ENCODE measurements around the gene TSC2.
A peak's percentile ranks its signal among the peaks of the same experiment; 100 is the strongest.
"Not testable (repeated sequence)": the region's sequence is repeated elsewhere in the genome, so short reads cannot be mapped to it uniquely, and the experiment has no call there.

TSC2 gene

GRCh38 chr16:2031081-2031577 is 16.7 kb upstream of the TSC2 start:
- DNase-seq (ENCODE audit: low spot score), result no peak

DNA sequence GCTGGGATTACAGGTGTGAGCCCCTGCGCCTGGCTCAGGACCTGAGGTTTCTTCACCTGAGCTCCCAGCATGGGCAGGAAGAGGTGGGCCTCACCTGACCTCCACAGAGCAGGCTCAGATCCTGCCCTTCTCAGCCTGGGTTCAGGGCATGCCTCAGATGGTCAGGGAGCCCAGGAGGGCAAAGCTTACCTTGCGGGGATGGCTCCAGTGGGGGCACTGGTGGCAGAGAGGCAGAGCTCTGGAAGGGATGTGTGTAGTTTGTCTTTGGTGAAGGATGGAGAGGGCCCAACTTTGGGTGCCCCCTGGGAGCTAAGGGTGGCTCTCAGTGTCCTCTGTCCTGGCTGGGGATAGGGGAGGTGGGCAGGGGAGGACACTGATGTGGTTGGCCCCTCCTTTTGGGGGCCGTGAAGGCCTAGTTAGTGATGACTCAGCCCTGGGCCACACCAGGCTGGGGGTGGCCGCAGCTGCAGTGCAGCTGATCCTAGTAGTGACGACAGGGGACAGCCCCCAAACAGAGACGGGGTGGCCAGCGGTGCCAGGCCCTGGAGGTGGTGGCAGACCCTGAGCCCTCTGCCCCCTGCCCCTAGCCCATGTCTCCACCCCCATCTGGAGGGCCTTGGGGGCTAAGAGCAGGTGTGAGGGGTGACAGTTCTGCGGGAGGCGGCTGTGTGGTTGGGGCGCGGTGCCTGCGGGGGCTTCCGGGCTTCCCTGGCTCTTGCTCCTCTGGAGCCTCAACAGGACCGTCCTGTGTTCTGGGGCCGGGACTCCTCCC is 15.3 kb upstream of the TSC2 start:
- DNase-seq (ENCODE audit: low spot score), result no peak

GRCh38 chr16:2033057-2033908 is 14.5 kb upstream of the TSC2 start:
- peak; percentile 61 for DNase-seq (ENCODE audit: low spot score)

GRCh38 chr16:2033909-2034695 is 13.7 kb upstream of the TSC2 start:
- DNase-seq (ENCODE audit: low spot score), result not testable (repeated sequence)

DNA sequence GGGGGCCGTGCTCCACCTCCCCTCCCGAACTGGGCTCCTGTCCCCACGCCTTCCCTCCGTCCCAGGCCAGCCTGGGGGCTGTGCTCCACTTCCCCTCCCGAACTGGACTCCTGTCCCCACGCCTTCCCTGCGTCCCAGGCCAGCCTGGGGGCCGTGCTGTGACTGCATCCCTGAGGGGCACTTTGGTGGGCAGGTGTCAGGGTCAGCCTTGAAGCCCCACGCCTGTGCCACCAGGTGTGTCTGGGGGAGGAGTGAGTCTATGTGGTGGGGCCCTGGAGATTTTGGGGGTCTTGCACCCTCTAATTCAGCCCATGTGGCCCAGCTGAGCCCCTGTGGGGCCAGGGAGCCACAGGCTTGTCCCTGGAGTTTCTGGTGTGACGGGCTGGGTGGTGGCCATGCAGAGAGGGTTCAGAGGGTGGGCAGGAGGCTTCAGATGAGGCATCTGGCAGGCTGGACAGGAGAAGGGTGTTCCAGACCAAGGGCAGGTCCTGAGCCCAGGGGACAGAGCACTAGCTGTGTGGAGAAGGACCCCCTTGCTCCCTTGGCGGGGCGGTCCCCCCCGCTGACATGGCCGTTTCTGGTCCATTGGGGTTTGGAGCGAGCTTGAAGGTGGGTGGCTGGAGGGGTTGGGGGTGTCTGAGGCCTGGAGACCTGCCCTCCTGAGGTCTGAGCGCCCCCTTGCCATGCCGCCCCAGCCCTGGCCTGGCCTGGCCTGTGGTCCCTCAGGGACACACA is 12.9 kb upstream of the TSC2 start:
- DNase-seq (ENCODE audit: low spot score), result no peak

DNA sequence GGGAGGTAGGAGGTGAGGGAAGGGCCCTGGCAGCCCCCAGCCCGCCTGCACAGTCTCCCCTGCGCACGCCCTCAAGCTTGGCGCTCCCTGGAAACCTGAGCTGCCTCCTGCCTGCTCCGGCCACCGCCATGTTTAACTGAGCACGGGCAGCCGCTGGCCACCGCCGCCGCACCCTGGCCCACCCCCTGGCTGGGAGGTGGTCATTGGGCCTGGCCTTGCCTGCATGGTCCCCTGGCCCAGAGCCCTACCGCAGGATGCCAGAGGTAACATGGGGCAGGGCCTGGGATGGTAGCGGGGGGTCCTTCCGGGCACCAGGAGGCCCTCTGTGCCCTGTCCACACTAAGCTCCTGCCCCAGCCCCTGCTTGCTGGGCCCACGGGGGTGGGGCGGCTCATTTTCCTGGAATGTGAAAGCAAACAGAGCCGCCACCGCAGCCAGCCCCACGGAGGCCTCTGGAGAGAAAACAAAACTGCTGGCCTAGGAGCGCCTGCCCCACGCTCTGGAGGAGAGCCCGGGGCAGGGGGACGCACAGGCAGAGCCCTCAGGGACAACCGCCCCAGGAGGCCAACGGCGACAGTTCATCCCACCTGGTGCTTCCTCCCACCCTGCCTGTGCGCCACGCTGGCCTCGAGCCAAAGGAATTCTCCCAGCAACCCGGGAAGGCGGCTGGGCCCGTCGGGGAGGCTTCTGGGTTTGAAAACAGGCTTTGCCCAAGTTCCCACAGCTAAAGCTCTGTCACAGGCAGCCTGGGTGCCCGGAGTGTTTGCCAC is 12.2 kb upstream of the TSC2 start:
- peak; percentile 56 for DNase-seq (ENCODE audit: low spot score)

GRCh38 chr16:2036200-2036966 is 11.4 kb upstream of the TSC2 start:
- no peak for DNase-seq (ENCODE audit: low spot score)

GRCh38 chr16:2037115-2037514 is 10.7 kb upstream of the TSC2 start:
- no peak for DNase-seq (ENCODE audit: low spot score)

- no peak for DNase-seq (ENCODE audit: low spot score)
Observed at GRCh38 chr16:2037647-2038381, 10.0 kb upstream of the TSC2 start.

- no peak for DNase-seq (ENCODE audit: low spot score)
Observed at GRCh38 chr16:2038382-2039231, 9.2 kb upstream of the TSC2 start.

GRCh38 chr16:2039274-2040031 is 8.3 kb upstream of the TSC2 start:
- DNase-seq (ENCODE audit: low spot score), result no peak

- DNase-seq (ENCODE audit: low spot score), result no peak
Observed at GRCh38 chr16:2040041-2040786, 7.6 kb upstream of the TSC2 start.

GRCh38 chr16:2040787-2041522 is 6.8 kb upstream of the TSC2 start:
- DNase-seq (ENCODE audit: low spot score), result no peak

DNA sequence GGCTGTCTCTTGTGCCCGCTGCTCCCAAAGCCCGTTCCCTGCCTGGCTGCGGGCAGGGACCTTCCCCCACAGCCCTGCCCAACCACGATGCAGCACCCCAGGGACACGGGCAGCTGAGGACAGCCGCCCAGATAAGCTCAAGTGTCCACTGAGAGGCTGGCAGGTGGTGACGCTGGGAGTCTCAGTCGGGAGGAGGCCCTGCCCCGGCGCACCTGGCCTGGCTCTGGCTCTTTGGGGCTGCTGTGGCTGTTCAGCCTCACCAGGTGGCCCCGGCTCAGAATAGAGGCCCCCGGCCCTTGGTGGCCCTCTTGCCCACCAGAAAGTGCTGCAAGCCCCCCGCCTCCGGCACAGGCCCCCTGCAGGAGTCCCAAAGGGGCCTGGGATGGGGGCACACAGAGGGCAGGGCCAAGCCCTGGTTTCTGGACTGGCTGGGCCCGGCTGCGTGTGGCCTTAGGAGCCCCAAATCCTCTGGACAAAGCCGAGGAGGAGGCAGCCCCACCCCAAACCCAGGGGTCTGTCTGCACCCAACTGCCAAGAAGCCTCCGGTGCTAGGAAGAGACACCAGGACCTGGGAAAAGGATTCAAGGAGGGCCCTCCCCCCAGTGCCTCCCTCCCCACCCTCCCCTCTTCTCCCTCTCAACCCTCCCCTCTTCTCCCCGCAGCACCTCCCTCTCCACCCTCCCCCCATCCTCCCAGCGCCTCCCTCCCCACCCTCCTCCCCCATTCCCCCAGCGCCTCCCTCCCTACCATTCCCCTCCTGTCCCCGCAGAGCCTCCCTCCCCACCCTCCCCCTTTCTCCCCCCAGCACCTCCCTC is 5.4 kb upstream of the TSC2 start:
- no peak for DNase-seq (ENCODE audit: low spot score)

- DNase-seq (ENCODE audit: low spot score), result no peak
Observed at GRCh38 chr16:2042986-2043666, 4.7 kb upstream of the TSC2 start.
